Mesendoderm (in vitro differentiated cells): ENCODE measurements around the gene IL1RAPL1.

Source experiments
- DNase-seq: peaks from one replicate; pipeline ENCODE4 v3.0.0; 2013
- H2AK5ac ChIP-seq: 2 replicates; pipeline ENCODE4 v1.6.1; 2013; ENCODE audit warnings: low read length, inconsistent platforms
- H2BK120ac ChIP-seq: 2 replicates; pipeline ENCODE4 v1.6.1; 2013; ENCODE audit warnings: low read depth, mild to moderate bottlenecking, low read length, moderate library complexity, mixed read lengths
- H2BK15ac ChIP-seq: replicated peaks from 2 replicates; pipeline ENCODE4 v1.6.1; 2013; ENCODE audit warnings: low read depth, mild to moderate bottlenecking, moderate library complexity
- H2BK5ac ChIP-seq: 2 replicates; pipeline ENCODE4 v1.6.1; 2013; ENCODE audit warnings: low read length, inconsistent platforms
- H3K18ac ChIP-seq: 2 replicates; pipeline ENCODE4 v1.6.1; 2013; ENCODE audit warnings: mild to moderate bottlenecking, low read length, mixed read lengths
- H3K23ac ChIP-seq: one replicate; pipeline ENCODE4 v1.6.1; 2013; ENCODE audit warnings: low read length
- H3K27ac ChIP-seq: 2 replicates; pipeline ENCODE4 v1.5.1; 2013; ENCODE audit warnings: low read depth, mild to moderate bottlenecking, inconsistent platforms, low read length, moderate library complexity
- H3K27me3 ChIP-seq: 2 replicates; pipeline ENCODE4 v1.6.1; 2013; ENCODE audit warnings: low read length, control low read depth, mild to moderate bottlenecking, inconsistent platforms; ENCODE audit not compliant: insufficient read depth, poor library complexity
- H3K36me3 ChIP-seq: 2 replicates; pipeline ENCODE4 v1.6.1; 2013; ENCODE audit warnings: low read length, inconsistent platforms; ENCODE audit not compliant: control insufficient read depth, insufficient read depth
- H3K4ac ChIP-seq: one replicate; pipeline ENCODE4 v1.6.1; 2013; ENCODE audit warnings: low read depth, mild to moderate bottlenecking, low read length, moderate library complexity
- H3K4me1 ChIP-seq: 2 replicates; pipeline ENCODE4 v1.6.1; 2013; ENCODE audit warnings: low read depth, low read length, inconsistent platforms; ENCODE audit not compliant: control insufficient read depth
- H3K4me2 ChIP-seq: 2 replicates; pipeline ENCODE4 v1.6.1; 2013; ENCODE audit warnings: low read length
- H3K4me3 ChIP-seq: 2 replicates; pipeline ENCODE4 v1.5.1; 2013; ENCODE audit warnings: mild to moderate bottlenecking, low read length
- H3K56ac ChIP-seq: one replicate; pipeline ENCODE4 v1.6.1; 2013; ENCODE audit warnings: low read length
- H3K79me1 ChIP-seq: 2 replicates; pipeline ENCODE4 v1.6.1; 2013; ENCODE audit warnings: low read length, inconsistent platforms
- H3K79me2 ChIP-seq: 2 replicates; pipeline ENCODE4 v1.6.1; 2013; ENCODE audit warnings: mild to moderate bottlenecking, low read length; ENCODE audit not compliant: control insufficient read depth, insufficient read depth
- H3K9ac ChIP-seq: 2 replicates; pipeline ENCODE4 v1.6.1; 2013; ENCODE audit warnings: low read length, inconsistent platforms
- H4K5ac ChIP-seq: one replicate; pipeline ENCODE4 v1.6.1; 2013; ENCODE audit warnings: low read length
- H4K8ac ChIP-seq: one replicate; pipeline ENCODE4 v1.6.1; 2013; ENCODE audit warnings: low read depth, mild to moderate bottlenecking, control low read depth, low read length, moderate library complexity
- WGBS: extraction: QIAGEN DNeasy Blood & Tissue Kit; methylation state at CpG from one replicate; pipeline ENCODE4 v1.1.7; 2013; ENCODE audit warnings: low lambda C conversion rate, missing lambda C conversion rate; ENCODE audit not compliant: insufficient coverage; ENCODE audit errors: extremely low coverage; 5-methylcytosine and 5-hydroxymethylcytosine counted together

The IL1RAPL1 gene

GRCh38 chrX:29870608-29871007 lies 1283.4 kb downstream of the IL1RAPL1 start:
- no peak overlapping the region for H2AK5ac ChIP-seq
- no peak overlapping the region for H3K9ac ChIP-seq
- H2BK5ac ChIP-seq, result no peak overlapping the region
- no peak overlapping the region for H2BK120ac ChIP-seq
- no peaks in the 10 kb centered on the region for H3K4me1 ChIP-seq
- H3K56ac ChIP-seq, result no peak overlapping the region
- H3K79me1 ChIP-seq, result no peaks in the 10 kb centered on the region
- no CpG with 5 or more reads among the region's 3 CpGs for WGBS
- no peak overlapping the region for H3K23ac ChIP-seq
- no peaks in the 10 kb centered on the region for H3K27me3 ChIP-seq
- H3K27ac ChIP-seq, result no peak overlapping the region
- H3K36me3 ChIP-seq, result no peaks in the 10 kb centered on the region
- no peak overlapping the region for H2BK15ac ChIP-seq
- no peak for DNase-seq
- no peak overlapping the region for H4K8ac ChIP-seq
- H3K79me2 ChIP-seq, result no peaks in the 10 kb centered on the region
- H3K18ac ChIP-seq, result no peak overlapping the region
- no peak overlapping the region for H3K4ac ChIP-seq
- no peak overlapping the region for H3K4me2 ChIP-seq
- H4K5ac ChIP-seq, result no peak overlapping the region
- no peak overlapping the region for H3K4me3 ChIP-seq

GRCh38 chrX:29872831-29873230 lies 1285.6 kb downstream of the IL1RAPL1 start:
- H3K18ac ChIP-seq, result no peak overlapping the region
- no peaks in the 10 kb centered on the region for H3K79me2 ChIP-seq
- H2BK15ac ChIP-seq, result no peak overlapping the region
- no peak overlapping the region for H3K56ac ChIP-seq
- H3K27ac ChIP-seq, result no peak overlapping the region
- no peak overlapping the region for H4K8ac ChIP-seq
- no peak overlapping the region for H3K4ac ChIP-seq
- no peaks in the 10 kb centered on the region for H3K36me3 ChIP-seq
- H2BK120ac ChIP-seq, result no peak overlapping the region
- no peak for DNase-seq
- H4K5ac ChIP-seq, result no peak overlapping the region
- H3K4me3 ChIP-seq, result no peak overlapping the region
- H3K79me1 ChIP-seq, result no peaks in the 10 kb centered on the region
- no peak overlapping the region for H2AK5ac ChIP-seq
- H3K4me2 ChIP-seq, result no peak overlapping the region
- no CpG with 5 or more reads among the region's 2 CpGs for WGBS
- no peak overlapping the region for H2BK5ac ChIP-seq
- no peaks in the 10 kb centered on the region for H3K4me1 ChIP-seq
- H3K9ac ChIP-seq, result no peak overlapping the region
- no peaks in the 10 kb centered on the region for H3K27me3 ChIP-seq
- no peak overlapping the region for H3K23ac ChIP-seq

- H3K79me1 ChIP-seq, result no peaks in the 10 kb centered on the region
- no peak overlapping the region for H3K4me2 ChIP-seq
- H4K8ac ChIP-seq, result no peak overlapping the region
- no peak overlapping the region for H3K4me3 ChIP-seq
- no peak overlapping the region for H3K4ac ChIP-seq
- H3K79me2 ChIP-seq, result no peaks in the 10 kb centered on the region
- no peak overlapping the region for H3K27ac ChIP-seq
- H3K36me3 ChIP-seq, result no peaks in the 10 kb centered on the region
- H3K4me1 ChIP-seq, result no peaks in the 10 kb centered on the region
- no peak overlapping the region for H3K23ac ChIP-seq
- no peak overlapping the region for H4K5ac ChIP-seq
- H2BK15ac ChIP-seq, result no peak overlapping the region
- H2BK120ac ChIP-seq, result no peak overlapping the region
- no peak overlapping the region for H2AK5ac ChIP-seq
- WGBS, result no CpG with 5 or more reads among the region's 4 CpGs
- no peak overlapping the region for H3K9ac ChIP-seq
- H3K56ac ChIP-seq, result no peak overlapping the region
- no peaks in the 10 kb centered on the region for H3K27me3 ChIP-seq
- H3K18ac ChIP-seq, result no peak overlapping the region
- H2BK5ac ChIP-seq, result no peak overlapping the region
- DNase-seq, result no peak
Measured at GRCh38 chrX:29876733-29877132, 1289.5 kb downstream of the IL1RAPL1 start.

GRCh38 chrX:29880977-29881376 lies 1293.7 kb downstream of the IL1RAPL1 start:
- Histone ChIP-seq H2AK5ac (no peak overlapping the region), H3K4me1 (no peaks in the 10 kb centered on the region), H4K8ac (no peak overlapping the region), H2BK15ac (no peak overlapping the region), H3K36me3 (no peaks in the 10 kb centered on the region), H3K27me3 (no peaks in the 10 kb centered on the region), H2BK120ac (no peak overlapping the region), H3K79me1 (no peaks in the 10 kb centered on the region), H3K4me3 (no peak overlapping the region), H3K4ac (no peak overlapping the region), H3K79me2 (no peaks in the 10 kb centered on the region), H3K4me2 (no peak overlapping the region), H2BK5ac (no peak overlapping the region), H3K9ac (no peak overlapping the region), H3K18ac (no peak overlapping the region), H3K27ac (no peak overlapping the region), H4K5ac (no peak overlapping the region), H3K56ac (no peak overlapping the region), H3K23ac (no peak overlapping the region)
- WGBS, result no CpG with 5 or more reads among the region's 3 CpGs
- no peak for DNase-seq

- no peak overlapping the region for H2BK15ac ChIP-seq
- H3K79me2 ChIP-seq, result no peaks in the 10 kb centered on the region
- no peak overlapping the region for H3K18ac ChIP-seq
- no peak overlapping the region for H3K23ac ChIP-seq
- H2BK120ac ChIP-seq, result no peak overlapping the region
- H3K27ac ChIP-seq, result no peak overlapping the region
- no peaks in the 10 kb centered on the region for H3K4me1 ChIP-seq
- H3K4ac ChIP-seq, result no peak overlapping the region
- DNase-seq, result no peak
- H2BK5ac ChIP-seq, result no peak overlapping the region
- H3K4me3 ChIP-seq, result no peak overlapping the region
- H3K36me3 ChIP-seq, result no peaks in the 10 kb centered on the region
- H3K27me3 ChIP-seq, result no peaks in the 10 kb centered on the region
- H4K5ac ChIP-seq, result no peak overlapping the region
- H3K4me2 ChIP-seq, result no peak overlapping the region
- WGBS, result no CpG with 5 or more reads among the region's 2 CpGs
- no peak overlapping the region for H2AK5ac ChIP-seq
- H3K9ac ChIP-seq, result no peak overlapping the region
- H3K79me1 ChIP-seq, result no peaks in the 10 kb centered on the region
- no peak overlapping the region for H3K56ac ChIP-seq
- H4K8ac ChIP-seq, result no peak overlapping the region
Measured at GRCh38 chrX:29890004-29890403, 1302.8 kb downstream of the IL1RAPL1 start.

GRCh38 chrX:29890646-29891200 lies 1303.5 kb downstream of the IL1RAPL1 start:
- Histone ChIP-seq H2BK5ac (no peak overlapping the region), H3K23ac (no peak overlapping the region), H3K4me1 (no peaks in the 10 kb centered on the region), H2BK120ac (no peak overlapping the region), H3K9ac (no peak overlapping the region), H3K4ac (no peak overlapping the region), H3K79me2 (no peaks in the 10 kb centered on the region), H3K4me2 (no peak overlapping the region), H3K36me3 (no peaks in the 10 kb centered on the region), H2AK5ac (no peak overlapping the region), H3K4me3 (no peak overlapping the region), H3K56ac (no peak overlapping the region), H3K18ac (no peak overlapping the region), H2BK15ac (no peak overlapping the region), H3K27me3 (no peaks in the 10 kb centered on the region), H3K79me1 (no peaks in the 10 kb centered on the region), H3K27ac (no peak overlapping the region), H4K5ac (no peak overlapping the region), H4K8ac (no peak overlapping the region)
- no peak for DNase-seq
- no CpG with 5 or more reads among the region's 2 CpGs for WGBS
